Mucosa of stomach (tissue), 1 donor: ENCODE results near the gene AP1G1.
A peak's percentile ranks its signal among the peaks of the same experiment; 100 is the strongest.

Experiments used
- H3K27me3 ChIP-seq: one replicate; pipeline ENCODE4 v1.7.0; 2013; ENCODE audit warnings: mild to moderate bottlenecking, low read length; ENCODE audit not compliant: control insufficient read depth, insufficient read depth
- H3K36me3 ChIP-seq: one replicate; pipeline ENCODE4 v1.7.0; 2013; ENCODE audit warnings: low read length; ENCODE audit not compliant: control insufficient read depth, insufficient read depth
- H3K4me1 ChIP-seq: one replicate; pipeline ENCODE4 v1.7.0; 2013; ENCODE audit warnings: mild to moderate bottlenecking, low read length; ENCODE audit not compliant: control insufficient read depth, insufficient read depth
- H3K4me3 ChIP-seq: one replicate; pipeline ENCODE4 v1.7.0; 2013; ENCODE audit warnings: low read length
- H3K9ac ChIP-seq: one replicate; pipeline ENCODE4 v1.7.0; 2013; ENCODE audit warnings: mild to moderate bottlenecking, low read length, moderate library complexity
- H3K9me3 ChIP-seq: one replicate; pipeline ENCODE4 v1.7.0; 2013; ENCODE audit warnings: mild to moderate bottlenecking, low read length, moderate library complexity; ENCODE audit not compliant: control insufficient read depth
- donor health status: Pancreatic carcinoma.

The AP1G1 gene

DNA sequence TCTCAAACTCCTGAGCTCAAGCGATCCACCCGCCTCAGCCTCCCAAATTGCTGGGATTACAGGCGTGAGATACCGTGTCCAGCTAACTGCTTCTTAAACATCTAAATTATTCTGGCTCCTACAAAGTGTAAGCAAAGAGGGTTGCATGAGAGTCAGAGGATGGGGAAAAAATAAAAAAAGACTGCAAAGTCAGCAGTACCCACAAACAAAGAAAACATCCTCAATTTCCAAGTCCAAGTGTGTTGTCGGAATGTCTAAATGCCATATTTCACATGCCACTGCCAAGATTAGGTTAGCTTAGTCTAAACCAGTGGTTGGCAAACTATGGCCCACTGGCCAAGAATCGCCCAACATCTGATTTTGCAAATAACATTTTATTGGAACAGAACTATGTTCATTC lies 71.1 kb downstream of the AP1G1 start:
- Histone ChIP-seq H3K9ac (no peak overlapping the region), H3K9me3 (no peaks in the 10 kb centered on the region), H3K27me3 (no peaks in the 10 kb centered on the region), H3K36me3 (peaks cover 5% of the 10 kb centered on the region), H3K4me3 (no peak overlapping the region), H3K4me1 (no peaks in the 10 kb centered on the region)

DNA sequence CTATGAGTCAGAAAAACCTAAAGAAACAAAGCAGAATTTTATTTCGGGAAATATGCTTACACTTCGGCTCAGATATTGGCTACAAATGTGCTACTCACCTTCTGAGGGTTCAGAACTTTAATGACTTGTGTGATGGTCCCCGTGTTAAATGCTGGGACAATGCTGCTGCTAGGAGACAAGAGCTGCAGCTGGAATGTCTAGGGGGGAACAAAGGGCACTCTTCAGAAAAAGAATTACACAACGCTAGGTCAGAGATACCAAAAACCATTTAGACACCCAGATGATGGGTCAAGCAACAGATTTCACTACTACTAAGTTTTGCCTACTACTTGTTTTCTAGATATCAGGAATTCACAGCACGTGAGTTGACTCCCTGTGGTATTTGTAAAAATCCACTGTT lies 74.1 kb downstream of the AP1G1 start:
- H3K4me3 ChIP-seq: no peak overlapping the region
- no peaks in the 10 kb centered on the region for H3K9me3 ChIP-seq
- no peak overlapping the region for H3K9ac ChIP-seq
- no peaks in the 10 kb centered on the region for H3K27me3 ChIP-seq
- H3K4me1 ChIP-seq: no peaks in the 10 kb centered on the region
- peaks cover 11% of the 10 kb centered on the region for H3K36me3 ChIP-seq

DNA sequence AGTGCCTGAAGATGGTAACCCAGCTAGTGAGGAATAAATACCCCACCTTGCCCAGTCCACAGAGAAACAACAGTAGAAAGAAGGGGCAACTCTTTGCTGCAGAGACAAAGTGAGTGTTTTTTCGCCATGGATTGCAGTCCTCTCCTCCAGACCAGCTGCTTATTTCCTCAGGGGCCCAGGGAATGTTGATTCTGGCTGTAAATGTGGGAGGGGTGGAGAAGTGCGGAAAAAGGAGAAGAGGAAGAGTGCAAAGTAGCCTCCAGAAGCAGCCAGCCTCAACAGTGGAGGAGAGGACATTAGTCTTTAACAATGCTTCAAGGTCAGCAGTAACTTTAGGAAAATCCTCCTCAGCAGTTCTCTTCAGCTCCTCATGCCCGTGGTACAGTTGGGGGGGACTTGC lies 76.0 kb downstream of the AP1G1 start:
- Histone ChIP-seq H3K36me3 (peaks cover 11% of the 10 kb centered on the region), H3K9ac (no peak overlapping the region), H3K27me3 (no peaks in the 10 kb centered on the region), H3K4me1 (no peaks in the 10 kb centered on the region), H3K9me3 (no peaks in the 10 kb centered on the region), H3K4me3 (no peak overlapping the region)

DNA sequence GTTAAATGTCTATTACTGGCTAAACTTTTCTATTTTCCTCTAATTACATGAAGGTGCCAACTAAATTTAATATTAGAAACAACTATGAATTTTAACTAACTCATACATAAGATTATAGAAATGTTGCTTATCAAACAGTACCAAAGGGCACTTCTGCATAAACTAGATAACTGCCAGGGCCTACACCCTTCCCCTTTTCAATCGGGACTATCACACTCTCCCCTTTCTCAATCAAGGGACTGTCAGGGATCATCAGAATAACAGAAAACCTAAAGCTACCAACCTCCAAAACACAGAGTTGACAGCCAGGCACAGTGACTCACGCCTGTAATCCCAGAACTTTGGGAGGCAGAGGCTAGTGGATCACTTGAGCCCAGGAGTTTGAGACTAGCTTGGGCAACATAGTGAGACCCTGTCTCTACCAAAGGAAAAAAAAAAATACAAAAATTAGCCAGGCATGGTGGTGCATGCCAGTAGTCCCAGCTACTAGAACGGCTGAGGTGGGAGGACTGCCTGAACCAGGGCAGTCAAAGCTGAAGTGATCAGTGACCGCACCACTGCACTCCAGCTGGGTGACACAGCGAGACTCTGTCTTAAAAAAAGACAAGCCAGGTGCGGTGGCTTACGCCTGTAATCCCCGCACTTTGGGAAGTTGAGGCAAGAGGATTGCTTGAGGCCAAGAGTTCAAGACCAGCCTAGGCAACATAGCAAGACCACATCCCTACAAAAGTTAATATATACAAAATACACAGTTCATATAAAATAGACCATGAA lies 80.9 kb downstream of the AP1G1 start:
- Histone ChIP-seq H3K4me1 (peaks cover 4% of the 10 kb centered on the region), H3K9me3 (no peaks in the 10 kb centered on the region), H3K27me3 (no peaks in the 10 kb centered on the region), H3K9ac (no peak overlapping the region), H3K4me3 (no peak overlapping the region), H3K36me3 (peaks cover 8% of the 10 kb centered on the region)

DNA sequence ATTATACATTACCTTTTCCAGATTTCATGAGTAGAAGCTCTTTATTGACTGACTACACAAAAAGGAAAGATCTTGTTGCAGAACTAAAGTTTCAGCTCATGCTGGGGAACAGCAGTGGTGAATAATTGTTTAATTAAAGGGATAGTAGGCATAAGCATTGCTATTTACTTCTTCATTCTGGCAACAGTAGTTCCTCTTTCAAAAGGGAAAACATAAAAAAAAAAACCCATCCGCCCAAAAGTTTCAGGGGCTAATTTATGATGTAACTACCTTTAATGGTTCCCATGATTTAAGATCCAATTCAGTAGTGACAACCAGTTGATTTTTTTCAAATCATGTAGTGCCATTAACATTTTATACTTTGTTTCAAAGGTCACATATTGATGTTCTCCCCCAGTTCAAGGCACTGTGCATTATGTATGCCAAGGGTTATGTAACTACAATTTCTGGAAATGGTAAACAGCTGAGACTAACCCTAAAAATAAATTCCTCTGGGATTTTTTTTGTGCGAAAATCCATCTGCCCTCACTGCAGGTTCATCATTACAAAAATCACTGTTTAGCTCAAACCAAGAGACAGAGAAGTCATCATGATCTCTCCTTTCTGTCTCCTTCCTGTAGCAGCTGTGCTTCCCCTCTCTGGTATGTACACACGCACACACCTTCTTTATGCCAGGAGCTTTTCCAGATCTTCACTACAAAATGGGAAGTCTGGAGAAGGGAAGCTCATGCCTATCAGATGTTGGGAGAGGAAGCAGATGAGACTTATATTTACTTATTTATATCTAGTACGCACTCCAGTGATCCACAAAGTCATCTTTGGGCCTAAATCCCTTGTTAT lies 81.9 kb downstream of the AP1G1 start:
- Histone ChIP-seq H3K4me1 (peaks cover 4% of the 10 kb centered on the region), H3K27me3 (no peaks in the 10 kb centered on the region), H3K9me3 (no peaks in the 10 kb centered on the region), H3K4me3 (no peak overlapping the region), H3K36me3 (peaks cover 2% of the 10 kb centered on the region), H3K9ac (no peak overlapping the region)

DNA sequence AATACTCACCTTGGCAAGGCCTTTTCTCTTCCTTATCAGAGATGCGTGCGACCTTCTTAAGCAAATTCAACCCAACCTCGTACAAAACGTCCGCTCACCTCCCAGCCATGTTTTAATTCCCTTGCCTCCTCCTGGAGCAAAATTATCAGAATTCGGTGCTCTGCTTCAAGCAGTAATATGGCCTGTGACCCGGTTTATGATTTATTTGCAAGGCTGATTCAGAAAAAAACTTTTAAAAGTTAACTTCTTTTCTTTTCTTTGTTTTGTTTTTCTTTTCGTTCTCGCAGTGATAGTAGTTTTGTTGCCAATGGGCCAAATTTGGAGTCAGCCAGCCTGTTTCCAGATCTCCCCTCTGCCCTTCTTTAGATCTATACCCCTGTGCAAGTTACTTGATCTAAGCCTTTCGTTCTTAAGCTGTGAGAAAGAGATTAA lies 84.3 kb downstream of the AP1G1 start, which contains the start of gene PHLPP2:
Gene PHLPP2 (minus strand): TSS at position 382 of the 432 bp plus-strand sequence. CDS start 9,906 bp downstream, outside the sequence.
- peak within 1 kb of the TSS; percentile 45 for H3K9ac ChIP-seq
- no peaks in the 10 kb centered on the region for H3K36me3 ChIP-seq
- peak within 1 kb of the TSS; percentile 43 for H3K4me3 ChIP-seq

DNA sequence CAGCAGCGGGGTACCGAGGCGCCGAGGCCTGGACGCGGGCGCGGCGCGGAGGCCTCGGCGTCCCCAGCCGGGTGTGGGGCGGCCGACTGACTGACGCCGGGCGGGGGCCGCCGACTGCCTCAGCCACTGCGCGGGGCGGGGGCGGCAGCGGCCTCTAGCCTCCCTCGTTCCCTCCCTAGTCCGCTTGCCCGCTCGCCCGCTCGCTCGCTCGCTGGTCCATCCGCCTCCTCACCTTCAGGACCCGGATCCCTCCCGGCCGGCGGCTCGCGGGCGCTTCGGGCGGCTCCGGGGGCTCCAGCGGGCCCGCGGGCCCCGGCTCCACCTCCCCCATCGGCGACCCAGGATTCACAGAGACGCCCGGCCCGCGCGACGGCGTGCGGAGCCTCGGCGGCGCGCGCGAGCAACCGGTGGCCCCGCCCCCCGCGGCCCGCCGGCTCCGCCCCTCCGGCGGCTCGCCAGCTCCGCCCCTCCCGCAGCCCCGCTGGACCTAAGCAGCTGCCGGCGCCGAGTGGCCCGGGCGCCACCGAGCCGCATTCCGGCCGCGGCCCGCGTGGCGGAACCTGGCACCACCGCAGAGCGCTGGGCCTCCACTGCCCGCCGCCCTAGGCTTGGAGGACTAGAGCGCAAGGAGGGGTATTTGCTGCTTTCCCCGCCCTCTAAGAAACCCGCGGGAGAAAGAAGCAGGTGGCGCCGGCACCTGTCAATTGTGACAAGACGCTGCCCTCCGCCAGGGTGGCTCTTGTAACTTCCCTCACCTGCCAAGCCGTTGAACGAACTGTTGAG lies 84.9 kb downstream of the AP1G1 start:
- Histone ChIP-seq H3K27me3 (no peaks in the 10 kb centered on the region), H3K4me3 (peak overlapping the region; percentile 43), H3K4me1 (peaks cover 4% of the 10 kb centered on the region), H3K9ac (peak overlapping the region; percentile 45), H3K9me3 (no peaks in the 10 kb centered on the region), H3K36me3 (no peaks in the 10 kb centered on the region)

More for the DNA sequence above, 84.3 kb downstream of the AP1G1 start, which contains the start of gene PHLPP2:
- Histone ChIP-seq H3K4me1 (peaks cover 4% of the 10 kb centered on the region), H3K27me3 (no peaks in the 10 kb centered on the region), H3K9me3 (no peaks in the 10 kb centered on the region)

DNA sequence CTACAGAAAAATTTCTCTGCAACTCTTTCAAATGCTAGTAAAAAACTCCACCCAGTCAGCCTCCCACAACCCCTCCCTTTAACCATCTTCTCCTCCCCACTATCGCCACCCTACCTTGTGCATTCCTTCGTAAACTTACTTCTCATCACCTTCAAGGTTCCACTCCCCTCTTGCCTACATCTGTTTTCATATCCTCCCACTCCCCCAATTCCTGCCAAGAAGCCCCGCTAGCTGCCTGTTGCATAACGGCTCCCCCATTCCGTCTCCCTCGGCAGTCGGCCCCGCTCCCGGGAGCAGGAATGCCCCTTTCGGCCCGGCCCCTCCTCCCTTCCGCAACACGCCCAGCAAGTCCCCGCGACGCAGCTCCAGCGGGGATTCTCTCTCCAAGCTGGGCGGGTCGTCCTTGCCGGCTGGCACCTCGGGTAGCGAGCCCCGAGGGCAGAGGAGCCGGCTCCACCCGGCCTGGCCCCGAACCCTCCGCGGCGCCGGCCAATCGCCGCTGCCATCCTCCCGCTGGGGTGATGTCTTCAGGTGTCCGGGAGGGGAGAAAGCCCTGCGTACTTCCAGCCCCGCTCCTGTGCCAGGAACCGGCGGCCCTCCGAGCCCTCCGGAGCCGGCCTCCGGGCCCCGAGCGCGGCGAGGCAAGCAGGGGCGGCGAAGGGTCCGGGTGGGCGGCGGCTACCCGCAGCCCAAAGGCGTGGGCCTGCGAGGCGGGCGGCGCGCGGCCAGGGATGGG lies 85.7 kb downstream of the AP1G1 start:
- H3K9ac ChIP-seq: peak overlapping the region; percentile 45
- H3K36me3 ChIP-seq: no peaks in the 10 kb centered on the region
- H3K9me3 ChIP-seq: no peaks in the 10 kb centered on the region
- H3K27me3 ChIP-seq: no peaks in the 10 kb centered on the region
- peaks cover 4% of the 10 kb centered on the region for H3K4me1 ChIP-seq
- peak overlapping the region; percentile 28 for H3K4me3 ChIP-seq

DNA sequence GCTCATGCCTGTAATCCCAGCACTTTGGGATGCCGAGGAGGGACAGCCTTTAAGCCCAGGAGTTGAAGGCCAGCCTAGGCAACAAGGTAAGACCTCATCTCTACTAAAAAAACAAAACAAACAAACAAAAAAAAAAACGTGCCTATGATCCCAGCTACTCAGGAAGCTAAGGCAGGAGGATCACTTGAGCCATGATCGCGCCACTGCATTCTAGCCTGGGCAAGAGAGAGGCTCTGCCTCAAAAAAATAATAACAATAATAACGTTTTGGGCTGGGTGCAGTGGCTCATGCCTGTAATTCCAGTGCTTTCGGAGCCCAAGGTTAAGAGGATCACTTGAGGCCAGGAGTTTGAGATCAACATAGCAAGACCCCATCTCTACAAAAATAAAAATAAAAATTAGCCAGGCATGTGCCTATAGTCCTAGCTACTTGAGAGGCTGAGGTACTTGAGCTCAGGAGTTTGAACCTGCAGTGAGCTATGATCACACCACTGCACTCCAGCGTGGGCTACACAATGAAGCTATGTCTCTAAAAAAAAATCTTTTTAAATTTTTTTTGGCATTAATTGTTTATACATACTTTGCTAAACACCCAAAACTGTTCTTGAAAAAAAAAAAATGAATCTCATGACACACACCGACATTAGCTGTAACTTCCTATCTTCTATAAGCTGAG lies 87.4 kb downstream of the AP1G1 start:
- Histone ChIP-seq H3K27me3 (no peaks in the 10 kb centered on the region), H3K36me3 (no peaks in the 10 kb centered on the region), H3K9me3 (no peaks in the 10 kb centered on the region)

DNA sequence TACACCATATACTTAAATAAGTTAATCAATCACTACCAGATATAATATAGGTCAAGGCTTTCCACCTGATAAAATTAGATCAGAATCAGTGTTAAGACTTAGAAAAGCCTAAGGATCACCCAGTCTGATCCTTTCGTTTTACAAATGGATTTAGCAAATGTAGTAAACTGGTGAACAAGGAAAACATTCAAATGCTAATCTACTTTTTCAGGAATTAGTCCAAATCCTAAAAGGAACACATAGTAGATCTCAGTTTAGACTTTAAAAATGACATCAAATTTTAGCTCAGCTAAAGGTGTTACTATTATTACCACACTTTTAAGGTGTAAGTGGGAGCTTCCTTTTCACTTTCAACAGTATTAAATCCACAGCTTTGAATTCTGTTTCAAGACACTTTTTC lies 96.1 kb downstream of the AP1G1 start:
- no peaks in the 10 kb centered on the region for H3K36me3 ChIP-seq
- no peaks in the 10 kb centered on the region for H3K27me3 ChIP-seq
- no peak overlapping the region for H3K9ac ChIP-seq
- H3K9me3 ChIP-seq: no peaks in the 10 kb centered on the region
- H3K4me1 ChIP-seq: no peaks in the 10 kb centered on the region
- H3K4me3 ChIP-seq: no peak overlapping the region

More for the DNA sequence above, 87.4 kb downstream of the AP1G1 start:
- peaks cover 4% of the 10 kb centered on the region for H3K4me1 ChIP-seq
- H3K9ac ChIP-seq: no peak overlapping the region
- no peak overlapping the region for H3K4me3 ChIP-seq

DNA sequence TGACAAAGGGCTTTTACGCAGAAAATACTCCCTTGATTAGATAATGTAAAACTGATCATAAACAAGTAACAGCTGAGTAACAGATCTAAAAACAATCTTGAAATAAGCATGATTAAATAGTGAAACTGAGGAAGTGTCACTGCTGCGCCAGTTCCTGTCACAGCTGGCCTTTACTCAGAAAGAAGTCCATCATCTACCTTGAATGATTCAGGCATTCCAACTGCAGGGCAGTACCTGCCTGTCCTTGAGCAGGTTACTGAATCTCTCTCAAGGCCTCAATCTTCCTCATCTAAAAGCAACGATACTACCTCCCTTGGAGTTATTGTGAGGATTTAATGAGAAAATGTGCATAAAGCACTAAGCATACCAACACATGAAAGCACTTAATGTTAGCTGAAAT lies 96.8 kb downstream of the AP1G1 start:
- Histone ChIP-seq H3K4me3 (no peak overlapping the region), H3K36me3 (no peaks in the 10 kb centered on the region), H3K27me3 (no peaks in the 10 kb centered on the region), H3K9ac (no peak overlapping the region), H3K4me1 (no peaks in the 10 kb centered on the region), H3K9me3 (no peaks in the 10 kb centered on the region)
